ENCODE results near the gene SORCS1.

The SORCS1 gene

GRCh38 chr10:106557951-106558733 is 606.4 kb downstream of the SORCS1 start:
- no peak overlapping the region for H3K27ac ChIP-seq (ENCODE audit: low read length)
- H3K27me3 ChIP-seq (ENCODE audit: control insufficient read depth, insufficient read depth, low read length): no peaks in the 10 kb centered on the region
- no peaks in the 10 kb centered on the region for H3K9me3 ChIP-seq (ENCODE audit: control insufficient read depth, low read depth, low read length)
- no peak overlapping the region for H3K4me3 ChIP-seq (ENCODE audit: low read length)
- no peak overlapping the region for H3K9ac ChIP-seq (ENCODE audit: low read length)
- H3K4me1 ChIP-seq (ENCODE audit: control insufficient read depth, low read depth, low read length): peaks cover 2% of the 10 kb centered on the region
- no peaks in the 10 kb centered on the region for H3K36me3 ChIP-seq (ENCODE audit: control insufficient read depth, low read depth, low read length)

GRCh38 chr10:106557053-106557452 is 607.5 kb downstream of the SORCS1 start:
- H3K36me3 ChIP-seq (ENCODE audit: control insufficient read depth, low read depth, low read length): no peaks in the 10 kb centered on the region
- no peak overlapping the region for H3K27ac ChIP-seq (ENCODE audit: low read length)
- H3K4me3 ChIP-seq (ENCODE audit: low read length): no peak overlapping the region
- no peaks in the 10 kb centered on the region for H3K4me1 ChIP-seq (ENCODE audit: control insufficient read depth, low read depth, low read length)
- H3K9ac ChIP-seq (ENCODE audit: low read length): no peak overlapping the region
- H3K27me3 ChIP-seq (ENCODE audit: control insufficient read depth, insufficient read depth, low read length): no peaks in the 10 kb centered on the region
- H3K9me3 ChIP-seq (ENCODE audit: control insufficient read depth, low read depth, low read length): no peaks in the 10 kb centered on the region

- Histone ChIP-seq H3K9me3 (ENCODE audit: control insufficient read depth, low read depth, low read length) (no peaks in the 10 kb centered on the region), H3K36me3 (ENCODE audit: control insufficient read depth, low read depth, low read length) (no peaks in the 10 kb centered on the region), H3K27ac (ENCODE audit: low read length) (no peak overlapping the region), H3K4me1 (ENCODE audit: control insufficient read depth, low read depth, low read length) (no peaks in the 10 kb centered on the region), H3K27me3 (ENCODE audit: control insufficient read depth, insufficient read depth, low read length) (no peaks in the 10 kb centered on the region), H3K4me3 (ENCODE audit: low read length) (no peak overlapping the region), H3K9ac (ENCODE audit: low read length) (no peak overlapping the region)
These were observed 608.9 kb downstream of the SORCS1 start for GRCh38 chr10:106555599-106555998.

- Histone ChIP-seq H3K9ac (ENCODE audit: low read length) (no peak overlapping the region), H3K27me3 (ENCODE audit: control insufficient read depth, insufficient read depth, low read length) (no peaks in the 10 kb centered on the region), H3K27ac (ENCODE audit: low read length) (no peak overlapping the region), H3K9me3 (ENCODE audit: control insufficient read depth, low read depth, low read length) (no peaks in the 10 kb centered on the region), H3K36me3 (ENCODE audit: control insufficient read depth, low read depth, low read length) (no peaks in the 10 kb centered on the region), H3K4me1 (ENCODE audit: control insufficient read depth, low read depth, low read length) (peaks cover 2% of the 10 kb centered on the region), H3K4me3 (ENCODE audit: low read length) (no peak overlapping the region)
These were observed 612.9 kb downstream of the SORCS1 start for GRCh38 chr10:106551501-106552062.

GRCh38 chr10:106548832-106549231 is 615.7 kb downstream of the SORCS1 start:
- no peak overlapping the region for H3K4me3 ChIP-seq (ENCODE audit: low read length)
- H3K4me1 ChIP-seq (ENCODE audit: control insufficient read depth, low read depth, low read length): peaks cover 2% of the 10 kb centered on the region
- H3K27ac ChIP-seq (ENCODE audit: low read length): no peak overlapping the region
- no peaks in the 10 kb centered on the region for H3K36me3 ChIP-seq (ENCODE audit: control insufficient read depth, low read depth, low read length)
- no peaks in the 10 kb centered on the region for H3K27me3 ChIP-seq (ENCODE audit: control insufficient read depth, insufficient read depth, low read length)
- no peak overlapping the region for H3K9ac ChIP-seq (ENCODE audit: low read length)
- no peaks in the 10 kb centered on the region for H3K9me3 ChIP-seq (ENCODE audit: control insufficient read depth, low read depth, low read length)

GRCh38 chr10:106547047-106547635 is 617.4 kb downstream of the SORCS1 start:
- Histone ChIP-seq H3K4me1 (ENCODE audit: control insufficient read depth, low read depth, low read length) (peaks cover 2% of the 10 kb centered on the region), H3K27ac (ENCODE audit: low read length) (no peak overlapping the region), H3K9me3 (ENCODE audit: control insufficient read depth, low read depth, low read length) (no peaks in the 10 kb centered on the region)

GRCh38 chr10:106542461-106542860 is 622.0 kb downstream of the SORCS1 start:
- Histone ChIP-seq H3K27ac (ENCODE audit: low read length) (no peak overlapping the region), H3K9ac (ENCODE audit: low read length) (no peak overlapping the region), H3K36me3 (ENCODE audit: control insufficient read depth, low read depth, low read length) (no peaks in the 10 kb centered on the region), H3K9me3 (ENCODE audit: control insufficient read depth, low read depth, low read length) (no peaks in the 10 kb centered on the region), H3K4me3 (ENCODE audit: low read length) (no peak overlapping the region), H3K4me1 (ENCODE audit: control insufficient read depth, low read depth, low read length) (no peaks in the 10 kb centered on the region), H3K27me3 (ENCODE audit: control insufficient read depth, insufficient read depth, low read length) (peaks cover 28% of the 10 kb centered on the region)

More at GRCh38 chr10:106547047-106547635, 617.4 kb downstream of the SORCS1 start:
- H3K36me3 ChIP-seq (ENCODE audit: control insufficient read depth, low read depth, low read length): no peaks in the 10 kb centered on the region
- no peak overlapping the region for H3K4me3 ChIP-seq (ENCODE audit: low read length)
- H3K9ac ChIP-seq (ENCODE audit: low read length): no peak overlapping the region
- no peaks in the 10 kb centered on the region for H3K27me3 ChIP-seq (ENCODE audit: control insufficient read depth, insufficient read depth, low read length)

- Histone ChIP-seq H3K4me1 (ENCODE audit: control insufficient read depth, low read depth, low read length) (peaks cover under 1% of the 10 kb centered on the region), H3K27me3 (ENCODE audit: control insufficient read depth, insufficient read depth, low read length) (peaks cover 47% of the 10 kb centered on the region), H3K4me3 (ENCODE audit: low read length) (no peak overlapping the region), H3K27ac (ENCODE audit: low read length) (no peak overlapping the region), H3K36me3 (ENCODE audit: control insufficient read depth, low read depth, low read length) (no peaks in the 10 kb centered on the region), H3K9ac (ENCODE audit: low read length) (no peak overlapping the region), H3K9me3 (ENCODE audit: control insufficient read depth, low read depth, low read length) (no peaks in the 10 kb centered on the region)
These were observed 623.9 kb downstream of the SORCS1 start for GRCh38 chr10:106540645-106541044.

- Histone ChIP-seq H3K9ac (ENCODE audit: low read length) (no peak overlapping the region), H3K9me3 (ENCODE audit: control insufficient read depth, low read depth, low read length) (no peaks in the 10 kb centered on the region), H3K27ac (ENCODE audit: low read length) (no peak overlapping the region), H3K27me3 (ENCODE audit: control insufficient read depth, insufficient read depth, low read length) (peaks cover 74% of the 10 kb centered on the region), H3K4me3 (ENCODE audit: low read length) (no peak overlapping the region), H3K4me1 (ENCODE audit: control insufficient read depth, low read depth, low read length) (peaks cover 4% of the 10 kb centered on the region), H3K36me3 (ENCODE audit: control insufficient read depth, low read depth, low read length) (no peaks in the 10 kb centered on the region)
These were observed 626.6 kb downstream of the SORCS1 start for GRCh38 chr10:106537866-106538265.

GRCh38 chr10:106535304-106535953 is 629.1 kb downstream of the SORCS1 start:
- Histone ChIP-seq H3K4me1 (ENCODE audit: control insufficient read depth, low read depth, low read length) (peaks cover 4% of the 10 kb centered on the region), H3K4me3 (ENCODE audit: low read length) (no peak overlapping the region), H3K27ac (ENCODE audit: low read length) (no peak overlapping the region), H3K9ac (ENCODE audit: low read length) (no peak overlapping the region), H3K9me3 (ENCODE audit: control insufficient read depth, low read depth, low read length) (no peaks in the 10 kb centered on the region), H3K27me3 (ENCODE audit: control insufficient read depth, insufficient read depth, low read length) (peaks cover 99% of the 10 kb centered on the region), H3K36me3 (ENCODE audit: control insufficient read depth, low read depth, low read length) (no peaks in the 10 kb centered on the region)

- no peak overlapping the region for H3K4me3 ChIP-seq (ENCODE audit: low read length)
- H3K4me1 ChIP-seq (ENCODE audit: control insufficient read depth, low read depth, low read length): peaks cover 4% of the 10 kb centered on the region
- H3K36me3 ChIP-seq (ENCODE audit: control insufficient read depth, low read depth, low read length): no peaks in the 10 kb centered on the region
- no peak overlapping the region for H3K9ac ChIP-seq (ENCODE audit: low read length)
- peaks cover 97% of the 10 kb centered on the region for H3K27me3 ChIP-seq (ENCODE audit: control insufficient read depth, insufficient read depth, low read length)
- H3K27ac ChIP-seq (ENCODE audit: low read length): no peak overlapping the region
- no peaks in the 10 kb centered on the region for H3K9me3 ChIP-seq (ENCODE audit: control insufficient read depth, low read depth, low read length)
These were observed 630.1 kb downstream of the SORCS1 start for GRCh38 chr10:106534441-106534840.
